ENCODE data around the gene CXCL14. TPM values are rescaled to one million over a fixed set of nuclear protein-coding genes. Genes with fewer than 3 reads are reported as not detected.

The CXCL14 gene
- total RNA-seq, 1 experiment from 2014 or later = not detected

GRCh38 chr5:135596157-135596763, 17.5 kb upstream of the CXCL14 start:
- CTCF ChIA-PET = no interaction called here

DNA sequence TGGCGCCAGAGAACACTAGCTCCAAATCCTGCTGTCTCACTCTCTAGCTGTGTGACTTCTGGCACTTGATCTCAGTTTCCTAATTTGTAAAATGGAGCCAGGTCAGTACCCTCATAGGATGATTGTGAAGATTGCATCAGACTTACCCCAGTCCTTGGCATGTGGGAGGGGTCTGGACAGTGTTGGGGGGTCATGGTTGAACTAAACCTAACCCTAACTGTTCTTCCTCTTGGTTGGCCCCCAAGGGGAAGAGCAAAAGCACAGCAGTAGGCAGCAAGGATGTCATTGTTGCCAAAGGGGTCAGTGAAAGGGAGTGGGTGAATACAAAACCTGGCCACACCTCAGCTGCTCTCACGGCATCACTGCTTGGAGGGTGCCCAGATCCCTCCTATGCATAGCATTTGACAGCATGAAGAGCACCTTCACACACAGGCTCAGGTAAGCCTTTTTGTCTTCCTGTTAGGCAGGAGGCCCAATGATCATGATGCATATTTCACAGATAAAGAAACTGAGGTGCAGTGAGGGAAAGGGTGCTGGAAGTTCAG, 15.7 kb upstream of the CXCL14 start:
- TF ChIP-seq CTCF (IDR thresholded peaks at IDR 0.05; ENCODE audit: insufficient read depth in 1 of 2, low read depth in 1 of 2, low read length in 1 of 2, severe bottlenecking in 1 of 2, unreplicated experiment in 1 of 2) = no peak
- H3K4me3 Mint-ChIP-seq (ENCODE audit: unreplicated experiment) = no peak overlapping the region
- Histone ChIP-seq H3K36me3 (ENCODE audit: control insufficient read depth, insufficient read depth, low read length) (no peaks in the 10 kb centered on the region), H3K4me1 (peaks cover 8% of the 10 kb centered on the region), H3K9me3 (no peaks in the 10 kb centered on the region), H3K27me3 (replicated peaks; ENCODE audit: control insufficient read depth, insufficient read depth, low read length) (no peaks in the 10 kb centered on the region), H3K4me3 (ENCODE audit: low read depth, low read length) (no peak overlapping the region)
- no TSS peak for BruUV-seq (replicated peaks)
- H3K4me1 Mint-ChIP-seq (ENCODE audit: low read depth, unreplicated experiment) = peaks cover 7% of the 10 kb centered on the region
- DNase-seq = no peak
- H3K27me3 Mint-ChIP-seq (ENCODE audit: insufficient read depth, unreplicated experiment) = peaks cover 12% of the 10 kb centered on the region
- H3K36me3 Mint-ChIP-seq (ENCODE audit: insufficient read depth, unreplicated experiment) = no peaks in the 10 kb centered on the region
- no peaks in the 10 kb centered on the region for H3K9me3 Mint-ChIP-seq (ENCODE audit: unreplicated experiment)
- H3K27ac Mint-ChIP-seq (ENCODE audit: unreplicated experiment) = no peak overlapping the region
- intact Hi-C loops (cut with micrococcal nuclease; ENCODE audit: unreplicated experiment) = no loop called here
- ChIA-PET CTCF (interaction anchor here (1.2 kb wide), 1 partner anchor 40 kb away, joined by 3 read pairs; no protein-coding TSS in a partner anchor), POLR2A (no interaction called here)

More at GRCh38 chr5:135596157-135596763, 17.5 kb upstream of the CXCL14 start:
- H3K9me3 ChIP-seq = no peaks in the 10 kb centered on the region
- H3K27me3 Mint-ChIP-seq (ENCODE audit: insufficient read depth, unreplicated experiment) = peaks cover 12% of the 10 kb centered on the region
- no TSS peak for BruUV-seq (replicated peaks)
- no peak for DNase-seq
- H3K36me3 ChIP-seq (ENCODE audit: control insufficient read depth, insufficient read depth, low read length) = no peaks in the 10 kb centered on the region
- TF ChIP-seq CTCF (IDR thresholded peaks at IDR 0.05; ENCODE audit: insufficient read depth in 1 of 2, low read depth in 1 of 2, low read length in 1 of 2, severe bottlenecking in 1 of 2, unreplicated experiment in 1 of 2) = no peak
- POLR2A ChIA-PET = no interaction called here
- intact Hi-C loops (cut with micrococcal nuclease; ENCODE audit: unreplicated experiment) = no loop called here
- no peaks in the 10 kb centered on the region for H3K9me3 Mint-ChIP-seq (ENCODE audit: unreplicated experiment)
- H3K4me3 Mint-ChIP-seq (ENCODE audit: unreplicated experiment) = no peak overlapping the region
- no peaks in the 10 kb centered on the region for H3K36me3 Mint-ChIP-seq (ENCODE audit: insufficient read depth, unreplicated experiment)
- no peak overlapping the region for H3K27ac Mint-ChIP-seq (ENCODE audit: unreplicated experiment)
- H3K4me1 Mint-ChIP-seq (ENCODE audit: low read depth, unreplicated experiment) = peaks cover 7% of the 10 kb centered on the region
- no peaks in the 10 kb centered on the region for H3K27me3 ChIP-seq (replicated peaks; ENCODE audit: control insufficient read depth, insufficient read depth, low read length)
- no peak overlapping the region for H3K4me3 ChIP-seq (ENCODE audit: low read depth, low read length)
- H3K4me1 ChIP-seq = peaks cover 8% of the 10 kb centered on the region

DNA sequence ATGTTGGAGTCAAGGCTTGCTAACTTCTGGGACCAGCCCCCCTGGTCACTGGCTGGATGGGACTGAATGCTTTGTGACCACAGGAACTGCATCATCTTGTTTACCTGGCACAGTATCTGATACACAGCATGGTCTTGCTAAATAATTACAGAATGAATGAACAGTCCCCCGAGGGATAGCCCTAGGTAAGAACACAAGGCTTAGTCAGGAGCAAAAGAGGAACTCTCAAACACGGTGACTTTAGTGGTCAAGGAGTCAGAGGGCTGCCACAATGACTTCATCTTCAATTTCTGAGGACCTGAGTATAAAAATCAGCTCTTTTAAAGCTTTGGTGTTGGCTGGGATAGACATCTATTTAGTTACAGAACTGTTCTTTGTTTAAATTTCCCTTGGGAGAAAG, 15.1 kb upstream of the CXCL14 start:
- BruUV-seq (replicated peaks) = no TSS peak
- H3K4me3 ChIP-seq (ENCODE audit: low read depth, low read length) = no peak overlapping the region
- no peaks in the 10 kb centered on the region for H3K9me3 ChIP-seq
- Mint-ChIP-seq H3K27me3 (ENCODE audit: insufficient read depth, unreplicated experiment) (peaks cover 12% of the 10 kb centered on the region), H3K27ac (ENCODE audit: unreplicated experiment) (no peak overlapping the region), H3K9me3 (ENCODE audit: unreplicated experiment) (no peaks in the 10 kb centered on the region), H3K4me3 (ENCODE audit: unreplicated experiment) (no peak overlapping the region), H3K36me3 (ENCODE audit: insufficient read depth, unreplicated experiment) (no peaks in the 10 kb centered on the region), H3K4me1 (ENCODE audit: low read depth, unreplicated experiment) (peaks cover 5% of the 10 kb centered on the region)
- peaks cover 8% of the 10 kb centered on the region for H3K4me1 ChIP-seq
- intact Hi-C loops (cut with micrococcal nuclease; ENCODE audit: unreplicated experiment) = no loop called here
- H3K36me3 ChIP-seq (ENCODE audit: control insufficient read depth, insufficient read depth, low read length) = no peaks in the 10 kb centered on the region
- TF ChIP-seq CTCF (IDR thresholded peaks at IDR 0.05; ENCODE audit: insufficient read depth in 1 of 2, low read depth in 1 of 2, low read length in 1 of 2, severe bottlenecking in 1 of 2, unreplicated experiment in 1 of 2) = no peak
- ChIA-PET POLR2A (no interaction called here), CTCF (interaction anchor here (1.2 kb wide), 1 partner anchor 40 kb away, joined by 3 read pairs; no protein-coding TSS in a partner anchor)
- DNase-seq = no peak
- H3K27me3 ChIP-seq (replicated peaks; ENCODE audit: control insufficient read depth, insufficient read depth, low read length) = no peaks in the 10 kb centered on the region
